Activated CD4-positive, alpha-beta T cell treated with anti-CD3 and anti-CD28 coated beads, Interleukin-2, Interleukin-6, amounts not matched to agents 100 ng/mL and 50 ng/mL, durations not matched to agents 16 hours and 8 hours (primary cell): ENCODE data around the gene KRTAP10-12.

ENCODE experiments used
- DNase-seq: peaks from one replicate; pipeline ENCODE4 v3.0.0-alpha.2; 2020

KRTAP10-12 gene

GRCh38 chr21:44734841-44735240 is 37.9 kb downstream of the KRTAP10-12 start:
- DNase-seq = no peak

DNA sequence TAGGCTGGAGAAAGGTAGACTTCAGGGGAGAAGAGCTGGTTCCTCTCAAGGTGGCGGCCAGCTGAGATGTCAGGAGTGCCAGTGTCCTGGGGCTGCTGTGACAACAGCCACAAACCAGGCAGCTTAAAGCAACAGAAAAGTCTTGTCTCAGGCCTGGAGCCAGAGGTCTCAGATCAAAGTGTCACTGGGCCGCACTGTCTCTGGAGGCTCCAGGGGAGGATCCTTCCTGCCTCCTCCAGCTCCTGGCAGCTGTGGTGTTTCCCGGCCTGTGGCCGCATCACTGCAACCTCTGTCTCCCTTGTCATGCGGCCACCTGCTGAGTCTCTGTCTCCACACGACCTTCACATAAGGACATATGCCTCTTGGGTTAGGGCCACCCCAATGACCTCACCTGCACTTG is 38.8 kb downstream of the KRTAP10-12 start:
- no peak for DNase-seq

- no peak for DNase-seq
These were observed 39.5 kb downstream of the KRTAP10-12 start for GRCh38 chr21:44736291-44737004.

GRCh38 chr21:44737706-44738354 is 40.9 kb downstream of the KRTAP10-12 start:
- no peak for DNase-seq

DNA sequence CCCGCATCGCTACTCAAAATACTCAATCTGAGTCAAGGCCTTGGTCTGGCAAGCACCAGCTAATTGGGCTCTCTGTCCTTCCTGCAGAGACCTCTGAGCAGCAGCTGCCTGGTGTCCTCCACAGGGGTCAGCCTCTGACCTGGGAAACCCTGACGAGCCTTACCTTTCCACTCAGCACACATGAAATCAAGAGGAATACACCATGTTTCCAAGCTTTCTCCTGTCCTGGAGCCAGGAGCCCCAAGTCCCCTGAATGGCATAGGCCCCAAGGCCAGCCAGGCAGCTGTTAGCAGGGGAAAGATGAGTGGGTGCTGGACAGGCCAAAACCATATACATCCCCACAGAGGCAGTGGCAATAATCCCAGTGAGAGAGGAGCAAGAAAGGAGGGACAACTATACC is 41.6 kb downstream of the KRTAP10-12 start:
- DNase-seq = no peak

- no peak for DNase-seq
These were observed 42.3 kb downstream of the KRTAP10-12 start for GRCh38 chr21:44739316-44739715.

GRCh38 chr21:44740742-44741141 is 43.8 kb downstream of the KRTAP10-12 start:
- no peak for DNase-seq

- DNase-seq = no peak
These were observed 44.9 kb downstream of the KRTAP10-12 start for GRCh38 chr21:44741921-44742320.

DNA sequence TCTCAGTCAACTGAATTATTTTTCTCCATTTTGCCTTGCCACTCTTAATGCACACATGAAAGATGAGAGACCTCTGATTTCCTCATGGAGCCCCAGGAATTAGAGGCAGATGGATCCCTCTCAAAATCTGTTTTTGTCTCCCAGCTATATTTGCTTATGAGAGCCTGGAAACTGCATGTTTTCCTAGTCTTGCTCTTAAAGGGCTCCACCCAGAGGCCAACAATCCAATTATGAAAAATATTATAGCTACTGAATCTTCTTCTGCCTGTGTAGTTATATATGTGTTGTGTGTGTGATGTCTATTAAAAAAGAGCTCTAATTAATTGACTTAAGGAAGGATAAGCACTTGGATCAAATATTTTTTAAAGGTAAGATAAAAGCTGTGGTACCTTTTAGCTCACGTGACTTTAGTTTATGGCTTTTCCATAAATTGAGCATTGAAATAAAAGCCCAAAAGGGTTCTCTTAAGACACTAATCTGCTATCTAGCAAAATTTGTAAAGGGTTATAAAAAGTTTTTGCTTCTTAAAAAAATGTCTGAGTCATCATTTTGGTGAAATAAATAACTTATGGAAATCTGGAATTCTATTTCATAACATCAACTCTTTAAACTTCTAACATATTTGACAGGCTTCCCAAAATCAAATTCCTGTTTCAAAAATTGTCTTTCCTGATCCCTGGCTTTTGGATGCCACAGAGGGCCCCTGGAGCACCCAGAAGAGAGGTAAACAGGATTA is 45.6 kb downstream of the KRTAP10-12 start:
- DNase-seq = no peak
